PC-9 (cell line): ENCODE data around the gene PHACTR1.

Source experiments
- EZH2 ChIP-seq: fragments of 200-600 bp; sonication (generic); IDR thresholded peaks from 2 replicates; pipeline ENCODE4 v1.8.0; 2017; ENCODE audit warnings: antibody characterized with exemption, low read depth
- TF ChIP-seq, protein P1 (sequence below): fragments of 200-600 bp; sonication (generic); conservative IDR thresholded peaks from 2 replicates; pipeline ENCODE4 v1.6.1; 2017; ENCODE audit warnings: mixed run types, antibody characterized with exemption, mild to moderate bottlenecking, moderate library complexity

- TF ChIP-seq, protein P1, sequence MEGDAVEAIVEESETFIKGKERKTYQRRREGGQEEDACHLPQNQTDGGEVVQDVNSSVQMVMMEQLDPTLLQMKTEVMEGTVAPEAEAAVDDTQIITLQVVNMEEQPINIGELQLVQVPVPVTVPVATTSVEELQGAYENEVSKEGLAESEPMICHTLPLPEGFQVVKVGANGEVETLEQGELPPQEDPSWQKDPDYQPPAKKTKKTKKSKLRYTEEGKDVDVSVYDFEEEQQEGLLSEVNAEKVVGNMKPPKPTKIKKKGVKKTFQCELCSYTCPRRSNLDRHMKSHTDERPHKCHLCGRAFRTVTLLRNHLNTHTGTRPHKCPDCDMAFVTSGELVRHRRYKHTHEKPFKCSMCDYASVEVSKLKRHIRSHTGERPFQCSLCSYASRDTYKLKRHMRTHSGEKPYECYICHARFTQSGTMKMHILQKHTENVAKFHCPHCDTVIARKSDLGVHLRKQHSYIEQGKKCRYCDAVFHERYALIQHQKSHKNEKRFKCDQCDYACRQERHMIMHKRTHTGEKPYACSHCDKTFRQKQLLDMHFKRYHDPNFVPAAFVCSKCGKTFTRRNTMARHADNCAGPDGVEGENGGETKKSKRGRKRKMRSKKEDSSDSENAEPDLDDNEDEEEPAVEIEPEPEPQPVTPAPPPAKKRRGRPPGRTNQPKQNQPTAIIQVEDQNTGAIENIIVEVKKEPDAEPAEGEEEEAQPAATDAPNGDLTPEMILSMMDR: no peak
- TF ChIP-seq EZH2: no peak
Measured at GRCh38 chr6:13119549-13119948, 403.0 kb downstream of the PHACTR1 start.
